ENCODE data around the gene LYPD5.

Gene LYPD5

DNA sequence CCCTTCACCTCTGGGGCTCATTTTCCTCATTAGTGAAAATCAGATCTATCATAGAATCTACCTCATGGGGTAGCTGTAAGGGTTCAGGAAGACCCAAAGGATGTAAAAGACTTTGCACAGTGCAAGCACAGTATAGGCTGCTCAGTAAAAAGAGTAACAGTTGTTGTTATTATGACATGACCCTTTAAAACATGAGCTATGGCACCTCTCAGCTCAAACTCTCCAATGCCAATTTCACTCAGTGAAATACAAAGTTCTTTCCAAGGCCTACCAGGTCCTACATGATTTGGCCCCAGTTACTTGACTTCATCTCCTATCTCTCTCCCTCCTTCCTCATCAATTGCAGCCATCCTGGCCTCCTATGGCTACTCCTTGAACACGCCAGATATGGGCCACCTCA is 52.3 kb downstream of the LYPD5 start:
- no peak for DNase-seq

DNA sequence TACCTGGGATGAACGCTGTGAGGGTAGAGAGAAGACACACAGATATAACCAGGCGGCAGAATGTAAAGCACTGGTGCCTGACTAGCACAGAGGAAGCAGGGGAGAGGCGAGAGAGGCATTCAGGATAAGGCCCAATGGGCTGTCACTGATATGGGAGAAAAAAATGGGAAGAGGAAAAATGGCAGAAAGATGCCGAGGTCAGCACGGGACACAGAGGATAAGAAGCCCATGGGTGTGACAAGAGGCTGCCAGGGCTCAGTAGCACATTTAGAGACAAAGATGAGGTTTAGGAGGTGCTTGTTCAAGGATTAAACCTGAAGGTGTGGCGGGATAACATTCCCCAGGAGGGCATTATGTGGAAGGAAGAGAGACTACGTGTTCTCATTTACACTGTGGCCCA is 53.1 kb downstream of the LYPD5 start:
- DNase-seq = no peak

DNA sequence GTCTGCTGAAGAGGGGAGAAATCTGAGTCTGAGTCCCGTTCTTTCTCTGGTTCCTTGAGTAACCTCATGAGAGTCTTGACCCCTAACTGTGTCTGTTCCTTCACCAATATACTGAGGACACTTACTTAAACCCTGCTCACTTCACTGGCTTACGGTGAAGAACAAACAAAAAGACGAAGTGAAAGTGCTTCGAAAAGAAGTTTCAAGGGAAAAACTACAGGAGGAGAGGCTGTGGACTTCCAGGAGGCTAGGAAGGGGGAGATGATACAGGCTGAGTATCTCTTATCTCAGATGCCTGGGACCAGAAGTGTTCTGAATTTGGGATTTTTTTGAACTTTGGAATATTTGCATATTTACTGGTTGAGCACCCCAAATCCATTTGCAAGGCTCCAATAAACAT is 53.6 kb downstream of the LYPD5 start:
- DNase-seq = no peak

DNA sequence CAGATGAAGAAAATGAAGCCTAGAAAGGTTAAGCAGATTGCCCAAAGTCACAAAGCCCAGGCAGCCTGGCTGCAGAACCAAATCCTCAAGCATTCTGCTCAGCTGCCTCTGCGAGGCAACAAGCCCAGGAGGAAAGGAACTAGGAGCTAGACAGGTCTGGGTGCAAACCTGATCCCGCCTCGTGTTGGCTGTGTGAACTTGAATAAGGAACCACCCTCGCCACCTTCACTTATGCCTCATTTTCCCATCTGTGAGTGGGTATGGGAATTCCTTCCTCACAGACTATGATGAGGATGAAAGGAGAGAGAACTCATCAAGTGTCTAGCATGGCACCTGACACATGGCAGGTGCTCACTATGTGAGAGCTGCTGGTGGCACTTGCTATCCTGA is 54.0 kb downstream of the LYPD5 start:
- DNase-seq = no peak

DNA sequence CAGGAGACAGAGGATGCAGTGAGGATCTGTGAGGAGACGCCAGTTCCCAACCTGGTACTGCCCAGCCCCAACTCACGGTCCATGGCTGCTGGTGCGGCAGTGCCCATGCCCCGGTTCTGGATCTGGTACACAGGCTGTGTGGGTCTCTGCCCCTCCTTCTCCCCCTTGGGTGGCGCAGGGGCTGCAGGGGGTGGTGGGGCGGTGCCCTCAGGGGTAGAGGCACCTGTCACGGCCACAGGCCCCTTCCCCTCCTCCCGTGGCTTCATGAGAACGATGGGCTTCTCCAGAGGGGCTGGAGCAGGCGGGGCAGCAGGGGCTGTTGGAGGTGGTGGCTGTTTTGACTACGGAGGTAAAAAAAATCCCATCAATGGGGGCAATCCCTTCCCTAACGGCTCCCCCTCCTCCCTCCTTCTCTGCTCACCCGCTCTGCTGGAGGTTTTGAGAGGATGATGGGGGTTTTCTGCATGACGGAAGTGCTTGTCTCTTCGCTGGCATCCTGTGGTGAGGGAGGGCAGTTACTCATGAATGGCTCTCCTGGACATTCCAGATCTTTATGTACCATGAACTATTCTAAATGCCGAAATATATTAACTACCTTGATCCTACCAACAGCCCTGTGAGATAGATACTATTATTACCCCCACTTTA is 54.6 kb downstream of the LYPD5 start:
- no peak for DNase-seq

Measured in fibroblast of upper back skin (primary cell).